H1 (cell line): ENCODE measurements around the gene KLHL3.

Source experiments
- ATF2 ChIP-seq: IDR thresholded peaks from 2 replicates; pipeline ENCODE4 v1.6.1; 2012; ENCODE audit warnings: low read length, inconsistent platforms
- EP300 ChIP-seq, 2 experiments: IDR thresholded peaks; 1 replicate in 1 of 2; 2 replicates in 1 of 2; pipeline ENCODE4 v1.6.1; 2011 to 2012; ENCODE audit warnings: low read depth in 2 of 2, low read length in 2 of 2, mild to moderate bottlenecking in 2 of 2, borderline replicate concordance in 1 of 2, inconsistent platforms in 1 of 2, moderate library complexity in 1 of 2
- JUND ChIP-seq: IDR thresholded peaks from 2 replicates; pipeline ENCODE4 v1.6.1; 2011; ENCODE audit warnings: mild to moderate bottlenecking, improper control_type of control experiment, low read length
- POU5F1 ChIP-seq: IDR thresholded peaks from 2 replicates; pipeline ENCODE4 v1.6.1; 2011; ENCODE audit warnings: low read depth, mild to moderate bottlenecking, low read length, moderate library complexity
- TCF12 ChIP-seq: IDR thresholded peaks from 2 replicates; pipeline ENCODE4 v1.6.1; 2011; ENCODE audit warnings: low read depth, mild to moderate bottlenecking, low read length
- USF2 ChIP-seq: IDR thresholded peaks from 2 replicates; pipeline ENCODE4 v1.6.1; 2011; ENCODE audit warnings: low read length, improper control_type of control experiment
- TF ChIP-seq, protein P1 (sequence below), 3 experiments: IDR thresholded peaks; 1 replicate in 2 of 3; 2 replicates in 1 of 3; pipeline versions ENCODE4 v1.5.1 to v1.6.1; 2011; ENCODE audit warnings: low read length in 3 of 3, mild to moderate bottlenecking in 3 of 3, inconsistent platforms in 2 of 3, low read depth in 1 of 3, moderate library complexity in 1 of 3; ENCODE audit not compliant: insufficient read depth in 1 of 3; ENCODE audit errors: control extremely low read depth in 1 of 3

- no peak for TF ChIP-seq TCF12
- TF ChIP-seq JUND: no peak
- no peak for TF ChIP-seq EP300 (IDR thresholded peaks at IDR 0.05; ENCODE audit: borderline replicate concordance in 1 of 2, low read depth in 2 of 2, low read length in 2 of 2)
- TF ChIP-seq POU5F1: no peak
- no peak for TF ChIP-seq USF2
- no peak for TF ChIP-seq ATF2
- TF ChIP-seq, protein P1, sequence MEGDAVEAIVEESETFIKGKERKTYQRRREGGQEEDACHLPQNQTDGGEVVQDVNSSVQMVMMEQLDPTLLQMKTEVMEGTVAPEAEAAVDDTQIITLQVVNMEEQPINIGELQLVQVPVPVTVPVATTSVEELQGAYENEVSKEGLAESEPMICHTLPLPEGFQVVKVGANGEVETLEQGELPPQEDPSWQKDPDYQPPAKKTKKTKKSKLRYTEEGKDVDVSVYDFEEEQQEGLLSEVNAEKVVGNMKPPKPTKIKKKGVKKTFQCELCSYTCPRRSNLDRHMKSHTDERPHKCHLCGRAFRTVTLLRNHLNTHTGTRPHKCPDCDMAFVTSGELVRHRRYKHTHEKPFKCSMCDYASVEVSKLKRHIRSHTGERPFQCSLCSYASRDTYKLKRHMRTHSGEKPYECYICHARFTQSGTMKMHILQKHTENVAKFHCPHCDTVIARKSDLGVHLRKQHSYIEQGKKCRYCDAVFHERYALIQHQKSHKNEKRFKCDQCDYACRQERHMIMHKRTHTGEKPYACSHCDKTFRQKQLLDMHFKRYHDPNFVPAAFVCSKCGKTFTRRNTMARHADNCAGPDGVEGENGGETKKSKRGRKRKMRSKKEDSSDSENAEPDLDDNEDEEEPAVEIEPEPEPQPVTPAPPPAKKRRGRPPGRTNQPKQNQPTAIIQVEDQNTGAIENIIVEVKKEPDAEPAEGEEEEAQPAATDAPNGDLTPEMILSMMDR (IDR thresholded peaks at IDR 0.05; ENCODE audit: control extremely low read depth in 1 of 3, insufficient read depth in 1 of 3, low read depth in 1 of 3, low read length in 3 of 3): no peak
Measured at GRCh38 chr5:137611794-137612435, 124.0 kb downstream of the KLHL3 start.
